Transverse colon (tissue), 4 donors: ENCODE data around the gene MMP12. TPM values are rescaled to one million over a fixed set of nuclear protein-coding genes. Genes with fewer than 3 reads are reported as not detected.

Experiments used
- DNase-seq: peaks from one replicate; pipeline ENCODE4 v3.0.0-alpha.2; 2019
- H3K27ac ChIP-seq, 4 donors: fragments of 200-600 bp; sonication (generic); 2 replicates each; pipeline ENCODE4 v1.5.1; 2016 to 2018; ENCODE audit warnings: inconsistent platforms in 4 of 4
- H3K27me3 ChIP-seq: fragments of 200-600 bp; sonication (generic); 2 replicates; pipeline ENCODE4 v1.5.1; 2017; ENCODE audit warnings: inconsistent platforms
- H3K36me3 ChIP-seq, 4 donors: fragments of 200-600 bp; sonication (generic); 2 replicates each; pipeline ENCODE4 v1.5.1; 2017 to 2019; ENCODE audit warnings: inconsistent platforms in 4 of 4
- H3K4me1 ChIP-seq, 4 donors: fragments of 200-600 bp; sonication (generic); 2 replicates each; pipeline ENCODE4 v1.5.1; 2017 to 2020; ENCODE audit warnings: inconsistent platforms in 4 of 4
- H3K4me3 ChIP-seq, 4 donors: fragments of 200-600 bp; sonication (generic); 1 replicate in 1 of 4; 2 replicates in 3 of 4; pipeline versions ENCODE4 v1.5.1 to v1.6.1; 2017 to 2019; ENCODE audit warnings: inconsistent platforms in 4 of 4
- H3K9me3 ChIP-seq, 2 donors: fragments of 200-600 bp; sonication (generic); 2 replicates each; pipeline ENCODE4 v1.5.1; 2017 to 2019; ENCODE audit warnings: inconsistent platforms in 2 of 2
- CTCF ChIP-seq, 5 experiments: fragments of 200-600 bp in 3 of 5; fragments of 450-650 bp in 2 of 5; sonication (generic) in 3 of 5; IDR thresholded peaks; 1 replicate in 2 of 5; 2 replicates in 3 of 5; pipeline ENCODE4 v1.5.1; 2016 to 2017; ENCODE audit warnings: antibody characterized with exemption in 5 of 5, inconsistent platforms in 3 of 5, mild to moderate bottlenecking in 2 of 5, moderate library complexity in 1 of 5
- EP300 ChIP-seq: sonication (generic); formaldehyde crosslinking; IDR thresholded peaks from one replicate; pipeline ENCODE4 v1.6.1; 2017; ENCODE audit warnings: antibody characterized with exemption, low read depth
- POLR2A ChIP-seq: fragments of 450-650 bp; IDR thresholded peaks from one replicate; pipeline ENCODE4 v1.6.1; 2016; ENCODE audit warnings: antibody characterized with exemption, mild to moderate bottlenecking, moderate library complexity
- POLR2AphosphoS5 ChIP-seq, 3 donors: sonication (generic); formaldehyde crosslinking; IDR thresholded peaks; one replicate each; pipeline ENCODE4 v1.6.1; 2016; ENCODE audit warnings: antibody characterized with exemption in 3 of 3
- WGBS, 2 donors: methylation state at CpG; one replicate each; pipeline ENCODE4 v1.1.5; 2018; ENCODE audit warnings: low coverage in 1 of 2; 5-methylcytosine and 5-hydroxymethylcytosine counted together
- in situ Hi-C, 4 donors: fragments of 200-750 bp; cut with MboI; loops; one replicate each; pipeline versions ENCODE4 v1.15.0 to v1.15.1; 2017; ENCODE audit warnings: low sequenced_read_pairs in 3 of 4, low pct_ligation_motif_present in 1 of 4, low pct_unique_long_range_greater_than_20kb in 1 of 4
- intact Hi-C: fragments of 100-400 bp; cut with DNase I; formaldehyde crosslinking; loops from one replicate; pipeline ENCODE4 v1.15.1; 2023; ENCODE audit warnings: low total_unique reads
- total RNA-seq, 4 donors: library from RNA; depleted of rRNA; stranded (reverse); fragments of >200 nt; gene quantifications; one replicate each; pipeline ENCODE4 v1.1.0, GENCODE V29; 2016

The MMP12 gene
- total RNA-seq, 4 donors from 2014 or later = 0.55 to 4.9 TPM; not detected in 2

GRCh38 chr11:102900346-102900745 lies 25.6 kb upstream of the MMP12 start:
- intact Hi-C loops = no loop called here
- no peak for TF ChIP-seq POLR2AphosphoS5 (IDR thresholded peaks at IDR 0.05)
- TF ChIP-seq EP300 = no peak
- TF ChIP-seq CTCF (IDR thresholded peaks at IDR 0.05) = no peak
- TF ChIP-seq POLR2A = no peak
- H3K36me3 ChIP-seq = no peaks in the 10 kb centered on the region
- H3K27ac ChIP-seq = no peak overlapping the region
- H3K4me3 ChIP-seq = no peak overlapping the region
- WGBS, 2 donors = 67 to 84% methylated on average over 2 of the region's 2 CpGs
- in situ Hi-C loops = no loop called here
- no peak for DNase-seq
- no peaks in the 10 kb centered on the region for H3K4me1 ChIP-seq
- no peaks in the 10 kb centered on the region for H3K9me3 ChIP-seq
- H3K27me3 ChIP-seq = no peaks in the 10 kb centered on the region

- Histone ChIP-seq H3K27ac (no peak overlapping the region), H3K9me3 (no peaks in the 10 kb centered on the region), H3K4me1 (no peaks in the 10 kb centered on the region), H3K27me3 (no peaks in the 10 kb centered on the region), H3K36me3 (no peaks in the 10 kb centered on the region), H3K4me3 (no peak overlapping the region)
- DNase-seq = no peak
- WGBS, 2 donors = 93 to 100% methylated on average over 1 of the region's 1 CpG
- in situ Hi-C loops (no loop called here), intact Hi-C loops (no loop called here)
- no peak for TF ChIP-seq EP300
- TF ChIP-seq POLR2A = no peak
- TF ChIP-seq CTCF (IDR thresholded peaks at IDR 0.05) = no peak
- no peak for TF ChIP-seq POLR2AphosphoS5 (IDR thresholded peaks at IDR 0.05)
These were observed 17.0 kb upstream of the MMP12 start for GRCh38 chr11:102891736-102892135.

GRCh38 chr11:102886999-102887398 lies 12.2 kb upstream of the MMP12 start:
- in situ Hi-C loops = no loop called here
- TF ChIP-seq POLR2AphosphoS5 (IDR thresholded peaks at IDR 0.05) (no peak), POLR2A (no peak), CTCF (IDR thresholded peaks at IDR 0.05) (no peak), EP300 (no peak)
- intact Hi-C loops = no loop called here
- H3K27ac ChIP-seq = no peak overlapping the region
- H3K4me3 ChIP-seq = no peak overlapping the region
- no peak for DNase-seq
- WGBS, 2 donors = 74 to 80% methylated on average over 5 to 6 of the region's 6 CpGs
- H3K4me1 ChIP-seq = no peaks in the 10 kb centered on the region
- no peaks in the 10 kb centered on the region for H3K36me3 ChIP-seq
- H3K27me3 ChIP-seq = no peaks in the 10 kb centered on the region
- H3K9me3 ChIP-seq = no peaks in the 10 kb centered on the region

GRCh38 chr11:102883141-102883540 lies 8.4 kb upstream of the MMP12 start:
- no peaks in the 10 kb centered on the region for H3K36me3 ChIP-seq
- WGBS, 2 donors = 82 to 87% methylated on average over 3 of the region's 3 CpGs
- in situ Hi-C loops (no loop called here), intact Hi-C loops (no loop called here)
- no peak overlapping the region for H3K27ac ChIP-seq
- no peaks in the 10 kb centered on the region for H3K4me1 ChIP-seq
- TF ChIP-seq POLR2A (no peak), EP300 (no peak), POLR2AphosphoS5 (IDR thresholded peaks at IDR 0.05) (no peak), CTCF (IDR thresholded peaks at IDR 0.05) (no peak)
- H3K27me3 ChIP-seq = no peaks in the 10 kb centered on the region
- no peaks in the 10 kb centered on the region for H3K9me3 ChIP-seq
- H3K4me3 ChIP-seq = no peak overlapping the region
- DNase-seq = no peak
